GM18909 (cell line): Measurements from ENCODE around the gene KCND3.

ENCODE experiments used
- ATAC-seq: cut with Tn5 transposase; IDR thresholded peaks from one replicate; pipeline ENCODE4 v1.9.1; 2021; ENCODE audit warnings: mild to moderate bottlenecking; ENCODE audit not compliant: unreplicated experiment, poor library complexity

KCND3 gene

DNA sequence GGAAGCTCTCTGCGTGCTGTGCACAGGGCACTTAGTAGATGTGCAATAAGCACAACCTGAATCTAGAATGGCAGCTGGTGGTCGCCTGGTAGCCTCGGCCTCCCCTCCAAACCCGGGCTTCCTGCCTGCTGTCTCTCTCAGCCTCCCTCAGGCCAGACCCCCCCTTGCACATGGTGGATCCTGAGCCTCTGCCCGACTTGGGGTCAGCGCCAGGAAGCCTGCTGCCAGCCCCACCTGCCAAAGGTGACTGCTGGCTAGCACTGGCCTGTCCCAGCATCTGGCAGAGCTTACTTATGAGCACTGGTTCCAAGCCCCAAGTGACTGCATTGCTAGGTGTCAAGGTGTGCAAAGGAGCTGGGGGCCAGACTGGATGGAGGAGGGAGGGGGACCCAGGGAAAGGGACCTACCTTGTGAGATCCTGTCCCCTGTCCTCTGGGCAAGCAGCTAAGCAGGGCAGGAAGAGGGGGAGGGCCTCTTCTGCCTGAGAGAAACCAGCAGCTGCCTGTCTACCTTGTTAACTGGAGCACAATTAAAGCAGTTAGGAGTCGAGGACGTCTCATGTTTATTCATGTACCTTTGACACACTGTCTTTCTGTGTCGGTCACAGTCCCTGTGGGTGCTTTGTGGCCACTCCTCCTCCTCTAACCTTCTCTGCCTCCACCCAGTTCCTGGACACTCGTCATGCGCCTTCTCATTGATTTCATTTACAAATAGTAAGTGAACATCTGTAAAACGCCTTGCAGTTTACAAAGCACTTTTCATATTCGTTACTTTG is 132.9 kb downstream of the KCND3 start:
- ATAC-seq: no peak

DNA sequence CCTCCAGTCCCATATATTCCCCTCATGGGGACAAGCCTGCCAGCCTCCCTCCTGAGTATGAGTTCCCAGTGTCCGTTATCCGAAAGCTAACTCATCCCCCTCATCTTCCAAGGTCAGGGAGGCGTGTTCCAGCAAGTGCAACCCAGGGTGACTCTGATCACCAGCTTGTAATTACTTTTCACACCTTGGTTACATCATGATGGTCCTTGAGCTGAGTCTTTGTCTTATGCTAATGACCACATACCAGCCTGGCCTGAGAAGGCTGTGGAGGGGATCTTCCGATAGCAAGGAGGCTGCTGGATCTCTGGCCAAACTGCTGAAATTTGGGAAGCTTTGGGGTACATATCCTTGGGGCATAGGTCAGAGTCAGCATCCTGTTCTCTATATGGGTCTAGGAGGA is 134.2 kb downstream of the KCND3 start:
- ATAC-seq: no peak

DNA sequence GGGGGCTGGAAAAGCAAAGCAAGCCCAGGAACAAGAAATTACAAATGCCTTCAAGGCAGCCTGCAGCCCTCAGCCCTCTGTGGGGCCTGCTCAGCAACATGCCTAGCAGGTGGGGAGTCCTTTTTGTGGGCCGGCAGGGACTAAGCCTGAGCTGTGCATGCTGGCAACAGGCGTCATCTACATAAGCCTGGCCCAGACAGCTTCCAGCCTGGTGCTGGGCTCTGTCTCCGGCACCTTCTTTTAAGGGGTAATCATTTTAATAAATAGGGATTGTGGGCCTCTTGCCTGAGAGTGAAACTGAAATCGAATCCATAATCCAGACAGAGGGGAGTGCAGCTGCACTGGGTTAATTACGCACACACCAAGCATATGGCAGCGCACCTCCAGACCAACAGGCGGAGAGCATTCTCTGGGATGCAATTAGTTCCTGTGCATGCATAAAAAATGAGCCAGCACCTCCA is 137.2 kb downstream of the KCND3 start:
- ATAC-seq: no peak

DNA sequence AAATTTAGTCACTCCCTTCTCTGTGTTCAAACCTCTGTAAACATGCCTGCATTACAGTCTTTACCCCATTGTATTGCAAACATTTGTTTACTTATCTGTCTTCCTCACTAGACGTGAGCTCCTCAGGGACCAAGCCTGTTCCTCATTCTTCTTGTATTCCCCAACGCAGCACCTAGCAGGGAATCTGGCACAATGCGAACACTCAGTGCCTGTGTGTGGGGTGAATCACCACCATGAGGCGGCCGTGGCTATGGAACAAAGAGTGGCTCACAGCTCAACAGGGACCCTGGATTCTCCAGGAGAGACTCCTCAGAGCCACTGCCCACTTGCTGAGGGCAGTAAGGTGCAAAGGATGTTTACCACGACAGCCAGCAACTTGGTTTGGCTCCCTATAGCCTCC is 137.9 kb downstream of the KCND3 start:
- ATAC-seq: no peak

DNA sequence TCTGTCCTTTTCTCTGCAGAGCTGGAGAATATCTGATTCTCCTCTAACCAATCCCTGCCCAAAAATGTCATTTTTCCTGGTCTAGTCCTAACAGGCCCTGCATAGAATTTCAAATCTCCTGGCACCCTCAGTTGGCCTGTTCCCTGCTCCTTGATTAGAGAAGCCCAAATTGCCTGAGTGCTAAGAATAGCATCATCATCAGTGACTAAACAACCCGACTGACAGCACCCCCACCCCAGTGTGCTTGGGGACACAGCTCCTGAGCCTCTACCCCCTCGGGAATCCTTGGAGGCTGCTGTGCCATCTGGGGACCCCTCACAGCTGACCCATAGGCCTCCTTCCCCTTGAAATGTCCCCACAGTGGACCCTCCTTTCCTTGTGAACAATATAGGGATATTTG is 139.4 kb downstream of the KCND3 start:
- no peak for ATAC-seq

DNA sequence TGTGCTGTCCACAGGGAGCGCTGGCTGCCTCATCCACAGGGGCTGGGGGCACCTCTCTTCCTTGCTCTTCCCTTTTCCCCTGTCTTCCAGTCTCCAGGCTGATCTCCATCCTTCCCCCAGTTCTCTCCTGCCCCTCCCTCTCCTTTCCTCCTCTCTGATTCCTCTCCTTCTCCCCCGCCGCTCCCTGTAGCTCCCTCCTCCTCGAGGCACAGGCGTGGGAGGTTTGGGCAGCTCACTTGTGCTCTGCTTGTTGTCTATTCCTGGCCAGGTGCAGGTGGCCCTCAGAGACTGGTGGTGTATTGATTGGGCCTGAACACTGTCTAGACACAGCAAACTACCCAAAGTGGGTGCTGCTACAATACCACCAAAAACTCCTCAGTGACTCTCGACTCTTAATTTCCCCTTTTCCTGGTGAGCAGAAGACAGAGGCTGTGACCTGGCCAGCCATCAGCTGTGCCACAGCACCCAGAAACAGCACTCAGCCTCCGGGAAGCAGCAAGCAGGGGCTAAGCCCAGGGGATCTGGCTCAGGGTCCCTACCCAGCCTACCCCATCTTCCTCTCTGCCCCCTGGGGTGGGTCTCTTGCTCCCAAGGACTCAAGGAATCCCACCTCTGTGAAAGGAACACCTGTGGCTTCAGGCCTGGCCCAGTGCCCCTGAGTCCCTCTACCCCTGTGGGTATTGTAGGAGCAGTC is 140.5 kb downstream of the KCND3 start:
- ATAC-seq: no peak

DNA sequence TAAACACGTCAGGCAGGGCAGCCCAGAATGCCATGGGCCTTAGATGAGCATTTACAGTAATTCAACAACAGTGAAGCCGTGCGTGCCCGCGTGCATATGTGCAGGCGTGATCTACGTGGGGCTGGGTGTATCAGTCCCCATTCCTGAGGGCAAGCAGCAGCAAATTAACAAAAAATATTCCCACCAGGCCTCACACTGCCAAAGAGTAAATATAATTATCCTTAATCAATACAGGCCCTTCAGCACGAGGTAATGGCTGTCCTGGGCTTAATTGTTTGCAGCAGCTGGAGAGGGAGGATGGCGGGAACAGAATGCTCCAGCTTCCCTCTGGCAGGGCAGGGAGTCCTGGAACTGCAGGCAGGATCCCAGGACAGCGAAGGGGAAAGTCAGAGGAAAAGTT is 142.0 kb downstream of the KCND3 start:
- no peak for ATAC-seq

DNA sequence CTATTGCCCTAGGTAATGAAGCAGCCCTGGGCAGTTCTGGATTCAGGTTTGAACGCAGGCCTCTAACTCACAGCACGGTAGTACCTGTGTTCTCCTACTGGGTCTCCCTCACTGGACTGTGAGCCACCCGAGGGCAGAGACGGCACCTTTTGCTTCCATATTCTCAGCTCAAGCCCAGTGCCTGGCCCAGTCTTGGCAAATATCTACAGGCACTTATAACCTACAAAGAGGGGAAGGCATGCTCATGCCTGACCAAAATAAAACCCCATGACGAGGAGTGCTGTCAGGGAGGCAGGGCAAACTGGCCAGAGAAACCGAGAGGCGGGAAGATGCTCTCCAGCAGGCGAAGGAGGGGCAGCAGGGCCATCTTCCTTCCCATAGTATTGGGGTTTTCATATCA is 142.6 kb downstream of the KCND3 start:
- no peak for ATAC-seq

DNA sequence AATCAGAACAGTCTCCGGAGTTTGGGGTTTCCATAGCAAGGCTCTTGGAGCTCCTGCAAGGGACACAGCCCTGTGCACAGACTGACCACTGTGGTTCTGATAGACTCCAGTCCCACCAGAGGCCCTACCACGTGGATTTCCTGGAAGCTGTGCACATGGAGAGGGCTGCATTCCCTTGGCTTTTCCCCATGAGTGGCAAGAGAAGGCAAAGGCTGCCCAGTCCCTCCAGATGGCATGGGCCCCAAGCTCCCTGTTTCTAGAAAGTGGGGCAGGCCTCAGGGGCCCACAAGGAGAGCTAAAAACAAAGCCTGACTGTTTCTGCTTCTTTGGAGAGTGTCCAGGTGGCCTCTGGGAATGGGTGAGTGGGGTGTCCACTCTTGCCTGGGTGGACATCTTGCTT is 146.3 kb downstream of the KCND3 start:
- no peak for ATAC-seq

DNA sequence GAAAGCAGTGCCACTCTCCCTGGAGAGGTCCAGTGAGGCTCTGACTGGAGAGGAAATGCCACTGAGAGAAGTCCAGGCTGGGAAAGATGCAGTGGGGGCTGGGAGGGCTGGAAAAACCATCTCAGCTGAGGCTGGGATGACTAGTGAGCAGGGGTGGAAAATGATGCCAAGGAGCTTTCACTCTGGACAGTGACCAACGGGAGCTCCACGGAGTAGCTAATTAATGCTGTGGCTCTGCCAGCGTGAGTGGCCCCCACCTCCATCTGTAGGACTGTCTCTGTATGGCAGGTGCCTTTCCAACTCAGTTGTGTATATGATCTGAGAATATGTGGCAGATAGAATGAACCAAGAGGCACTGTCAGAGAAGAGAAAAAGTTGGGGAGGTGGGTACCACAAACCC is 147.1 kb downstream of the KCND3 start:
- ATAC-seq: no peak

DNA sequence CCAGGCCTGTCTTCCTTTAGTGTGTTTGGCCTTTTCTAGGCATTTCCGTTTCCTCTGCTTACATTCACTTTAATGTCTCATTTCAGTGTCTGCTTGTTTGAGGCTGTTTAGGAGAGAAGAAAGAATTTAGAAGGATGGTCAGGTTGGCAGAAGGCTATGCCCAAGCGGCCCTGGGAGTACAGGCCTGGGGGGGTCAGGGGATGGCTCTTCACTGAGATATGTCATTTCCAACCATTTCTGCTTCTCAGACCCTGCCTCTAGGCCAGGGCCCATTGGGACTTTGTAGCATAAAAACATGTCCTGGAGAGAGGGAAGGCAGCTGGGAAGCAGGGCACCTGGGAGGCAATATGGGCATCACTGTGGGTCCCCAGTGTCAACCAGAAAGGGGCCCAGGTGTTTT is 147.7 kb downstream of the KCND3 start:
- no peak for ATAC-seq

DNA sequence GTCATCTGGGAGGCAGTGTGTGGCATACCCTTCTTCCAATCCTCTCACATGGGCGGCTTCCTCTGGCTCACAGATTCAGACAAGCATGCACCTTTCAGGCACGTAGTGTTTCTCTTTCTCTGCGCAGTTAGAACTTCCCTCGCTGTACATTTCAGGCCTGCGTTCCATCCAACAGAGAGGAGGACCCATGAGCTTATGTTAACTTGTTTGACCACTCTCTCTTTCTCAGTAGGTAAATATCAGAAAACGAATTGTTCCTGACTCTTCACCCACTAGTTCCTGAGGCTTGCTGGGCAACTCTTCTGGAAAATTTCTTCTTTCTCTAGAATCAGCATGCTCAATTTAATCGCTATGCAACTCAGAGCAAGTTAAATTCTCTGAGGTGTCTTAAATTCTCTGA is 148.3 kb downstream of the KCND3 start:
- no peak for ATAC-seq

DNA sequence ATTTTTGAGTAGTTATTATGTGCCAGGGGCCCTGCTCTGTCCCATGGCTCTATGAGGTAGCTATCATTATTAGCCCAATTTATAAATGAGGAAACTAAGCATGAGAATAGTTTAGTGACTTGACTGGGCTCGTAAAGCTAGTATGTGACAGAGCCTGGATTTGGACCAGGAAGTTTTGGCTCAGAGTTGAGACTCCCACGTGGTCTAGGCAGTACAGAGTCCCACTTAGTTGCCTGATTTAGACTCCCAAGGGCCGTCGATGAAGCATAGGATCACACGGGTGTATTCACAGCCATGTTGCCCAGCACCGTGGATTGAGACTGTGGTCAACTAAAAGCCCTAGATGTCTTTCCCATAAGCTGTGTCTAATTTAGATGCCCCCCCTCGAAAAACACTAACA is 152.1 kb downstream of the KCND3 start:
- ATAC-seq: no peak

DNA sequence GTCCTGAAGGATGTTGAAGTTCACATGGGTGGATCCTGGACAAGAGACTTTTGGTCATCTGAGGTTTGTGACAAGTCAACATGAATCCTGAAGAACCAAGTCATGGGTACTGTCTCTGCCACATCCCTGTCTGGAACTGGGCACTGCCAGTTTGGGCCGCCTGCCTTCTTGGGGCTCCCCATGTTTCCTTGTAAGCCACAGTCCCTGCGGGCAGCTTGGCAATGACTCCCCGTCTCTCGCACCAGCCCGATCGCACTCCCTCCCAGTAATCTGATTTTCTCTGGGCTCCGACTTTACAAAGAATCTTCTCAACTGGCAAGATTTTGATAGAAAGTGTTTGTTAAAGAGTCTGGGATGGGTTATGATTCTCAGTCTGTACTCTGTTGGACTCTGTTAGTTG is 153.4 kb downstream of the KCND3 start:
- no peak for ATAC-seq

DNA sequence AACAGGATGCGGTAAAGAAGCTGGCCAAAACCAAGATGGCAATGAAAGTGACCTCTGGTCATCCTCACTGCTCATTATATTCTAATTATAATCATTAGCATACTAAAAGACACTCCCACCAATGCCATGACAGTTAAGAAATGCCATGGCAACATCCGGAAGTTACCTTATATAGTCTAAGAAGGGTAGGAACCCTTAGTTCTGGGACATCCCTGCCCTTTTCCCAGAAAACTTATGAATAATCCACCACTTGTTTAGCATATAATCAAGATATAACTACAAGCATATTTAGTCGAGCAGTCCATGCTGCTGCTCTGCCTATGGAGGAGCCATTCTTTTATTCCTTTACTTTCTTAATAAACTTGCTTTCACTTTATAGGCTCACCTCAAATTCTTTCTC is 154.0 kb downstream of the KCND3 start:
- ATAC-seq: no peak

DNA sequence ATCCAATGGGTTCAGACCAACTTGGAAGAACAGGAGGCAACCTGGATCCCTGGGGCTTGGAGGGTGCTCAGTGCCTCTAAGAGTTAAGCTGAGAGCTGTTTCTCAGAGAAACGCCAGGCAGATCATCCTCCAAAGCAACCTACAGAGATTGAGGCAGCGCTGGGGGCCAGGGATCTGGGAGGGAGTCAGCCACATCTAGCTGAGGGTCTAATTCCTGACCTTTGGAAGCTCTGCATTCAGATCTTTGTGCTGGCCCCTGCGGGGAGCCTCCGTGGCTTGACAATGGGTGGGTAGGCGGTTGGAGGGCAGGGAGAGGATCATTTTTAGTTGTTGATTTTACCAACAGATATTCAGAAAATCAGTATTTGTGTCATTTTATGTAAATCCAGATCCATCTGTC is 154.5 kb downstream of the KCND3 start:
- no peak for ATAC-seq

DNA sequence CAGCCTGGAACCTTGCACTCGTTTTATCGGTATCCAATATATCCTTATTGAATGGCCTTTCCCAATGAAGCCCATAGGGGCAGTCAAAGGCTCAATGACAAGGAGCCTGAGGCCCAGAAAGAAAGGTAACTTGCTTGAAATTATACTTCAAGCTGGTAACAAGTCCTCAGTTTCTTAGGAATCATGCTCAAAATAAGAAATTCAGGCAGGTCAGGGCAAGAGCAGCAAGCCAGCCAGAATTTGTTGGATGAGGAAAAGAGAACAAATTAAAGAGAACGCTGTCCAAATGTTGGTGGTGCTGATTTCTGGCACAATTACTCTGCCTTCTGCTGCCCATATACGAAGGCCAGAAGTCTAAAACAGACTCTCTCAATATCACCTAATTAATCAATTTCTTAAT is 156.1 kb downstream of the KCND3 start:
- ATAC-seq: no peak

DNA sequence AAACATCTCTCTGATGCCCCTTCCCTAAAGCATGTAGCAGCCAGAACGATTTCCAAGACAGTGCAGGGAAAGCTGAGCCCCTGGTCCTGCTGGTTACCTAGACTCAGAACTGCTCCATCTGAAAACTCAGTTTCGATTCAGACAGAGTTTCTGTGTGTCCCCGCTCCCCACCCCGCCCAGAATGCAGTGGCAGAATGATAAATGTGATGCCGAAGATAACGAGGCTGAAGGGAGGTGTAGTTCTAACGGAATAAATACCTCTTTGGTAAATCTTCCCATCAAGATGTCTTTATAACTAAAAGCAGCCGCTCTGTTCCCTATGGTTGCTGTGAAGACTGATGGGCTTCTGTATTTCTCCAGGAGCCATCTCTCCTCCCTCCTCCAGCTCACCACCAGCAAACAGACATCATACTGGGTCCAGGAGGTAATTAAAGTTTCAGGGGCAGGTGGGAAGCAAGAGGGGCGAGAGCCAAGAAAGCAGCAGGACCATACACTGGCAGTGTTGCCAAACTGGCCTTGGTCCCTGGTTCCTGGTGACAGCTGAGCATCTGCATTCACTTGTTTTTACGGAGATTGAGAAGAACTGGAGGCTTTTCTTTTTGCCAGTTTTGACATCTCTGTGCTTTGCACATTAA is 156.8 kb downstream of the KCND3 start:
- no peak for ATAC-seq

DNA sequence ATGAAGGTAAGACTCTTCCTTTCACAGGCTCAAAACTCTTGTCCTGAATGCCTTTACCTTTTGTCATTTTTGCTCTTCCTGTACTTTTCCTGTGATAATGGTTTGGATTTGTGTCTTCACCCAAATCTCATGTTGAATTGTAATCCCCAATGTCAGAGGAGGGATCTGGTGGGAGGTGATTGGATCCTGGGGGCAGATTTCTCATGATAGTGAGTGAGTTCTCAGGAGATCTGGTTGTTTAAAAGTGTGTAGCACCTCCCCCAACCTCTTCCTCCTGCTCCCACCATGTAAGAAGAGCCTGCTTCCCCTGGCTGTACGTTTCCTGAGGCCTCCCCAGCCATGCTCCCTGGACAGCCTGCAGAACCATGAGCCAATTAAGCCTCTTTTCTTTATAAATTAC is 158.3 kb downstream of the KCND3 start:
- ATAC-seq: no peak

DNA sequence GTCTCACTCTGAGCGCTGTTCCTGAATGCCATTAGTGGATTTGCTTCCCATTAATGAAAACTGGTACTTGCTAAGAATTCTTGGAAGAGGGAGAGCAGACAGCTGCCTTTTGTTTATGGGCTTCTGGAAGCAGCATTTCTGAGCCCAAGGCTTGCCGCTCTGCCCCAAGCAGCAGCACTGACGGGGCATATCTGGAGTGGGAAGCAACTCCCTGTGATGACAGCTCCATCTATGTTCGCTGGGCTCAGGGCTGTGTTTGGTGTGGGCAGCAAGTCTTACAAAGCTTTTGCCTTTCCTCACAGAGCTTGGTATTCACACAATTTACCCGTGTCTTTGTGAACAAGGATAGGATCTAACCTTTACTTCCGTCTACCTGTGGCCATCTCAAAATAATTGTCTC is 161.5 kb downstream of the KCND3 start:
- ATAC-seq: no peak

DNA sequence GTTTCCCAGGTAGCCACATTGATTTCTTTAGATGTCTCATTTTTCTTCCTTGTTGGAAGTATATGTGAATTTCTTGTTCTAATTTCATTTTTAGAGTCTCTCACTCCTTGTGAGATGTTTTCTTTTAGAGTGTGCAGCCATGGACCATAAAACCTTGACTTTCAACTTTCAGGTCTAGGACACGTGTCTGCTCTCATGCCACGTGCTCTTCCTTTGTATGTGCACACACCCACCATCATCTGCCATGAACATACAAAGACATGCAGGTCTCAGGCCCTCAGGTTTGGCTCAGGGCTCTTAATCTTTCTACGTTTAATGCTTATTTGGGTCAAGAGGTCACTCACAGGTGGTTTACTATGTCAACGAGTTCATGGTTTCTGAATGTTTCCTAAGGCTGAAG is 163.2 kb downstream of the KCND3 start:
- ATAC-seq: no peak

DNA sequence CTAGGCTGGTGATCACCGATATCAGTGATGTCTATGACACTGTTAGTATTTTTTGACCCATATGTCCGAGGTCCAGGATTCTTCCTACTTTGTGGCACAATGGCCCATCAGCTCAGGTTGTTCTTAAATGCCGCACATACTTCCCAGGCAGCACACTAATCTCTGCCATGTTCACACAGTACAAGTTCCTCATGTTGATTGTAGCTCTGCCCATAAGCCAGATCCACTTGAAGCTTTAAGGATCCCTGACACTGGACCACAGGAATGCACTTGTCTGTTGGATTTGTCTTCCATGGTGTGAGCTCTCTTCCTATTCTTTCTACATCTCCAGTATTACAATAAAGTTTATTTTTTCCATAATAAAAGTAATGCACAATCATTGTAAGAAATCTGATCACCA is 164.3 kb downstream of the KCND3 start:
- ATAC-seq: no peak
